Measurements from ENCODE around the gene SH3GLB2.

The SH3GLB2 gene

GRCh38 chr9:129028192-129028966, at the start of gene SH3GLB2:
Gene SH3GLB2, minus strand, starts transcription at chr9:129028331. Its CDS starts 177 bp downstream, at chr9:129028154.
- DNase-seq (ENCODE audit: insufficient read length, low spot score) (peak; percentile 99), FAIRE-seq (peak; percentile 56)

DNA sequence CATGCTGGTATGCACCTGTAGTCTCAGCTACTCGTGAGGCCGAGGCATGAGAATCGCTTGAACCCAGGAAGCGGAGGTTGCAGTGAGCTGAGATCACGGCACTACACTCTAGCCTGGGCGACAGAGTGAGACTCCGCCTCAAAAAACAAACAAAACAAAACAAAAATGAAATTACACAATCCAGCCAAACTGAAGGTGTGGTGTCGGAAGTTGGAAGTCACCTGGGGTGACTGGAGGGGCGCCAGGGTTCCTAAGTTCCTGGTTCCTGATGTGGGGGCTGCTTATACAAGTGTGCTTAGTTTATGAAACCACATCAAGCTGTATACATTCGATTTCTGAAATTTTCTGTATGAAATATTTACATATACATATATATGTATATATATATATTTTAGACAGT, 49.1 kb upstream of the SH3GLB2 start:
- no peak for FAIRE-seq
- no peak for DNase-seq (ENCODE audit: insufficient read length, low spot score)

GRCh38 chr9:129076640-129077037, 48.5 kb upstream of the SH3GLB2 start:
- FAIRE-seq (no peak), DNase-seq (ENCODE audit: insufficient read length, low spot score) (no peak)

DNA sequence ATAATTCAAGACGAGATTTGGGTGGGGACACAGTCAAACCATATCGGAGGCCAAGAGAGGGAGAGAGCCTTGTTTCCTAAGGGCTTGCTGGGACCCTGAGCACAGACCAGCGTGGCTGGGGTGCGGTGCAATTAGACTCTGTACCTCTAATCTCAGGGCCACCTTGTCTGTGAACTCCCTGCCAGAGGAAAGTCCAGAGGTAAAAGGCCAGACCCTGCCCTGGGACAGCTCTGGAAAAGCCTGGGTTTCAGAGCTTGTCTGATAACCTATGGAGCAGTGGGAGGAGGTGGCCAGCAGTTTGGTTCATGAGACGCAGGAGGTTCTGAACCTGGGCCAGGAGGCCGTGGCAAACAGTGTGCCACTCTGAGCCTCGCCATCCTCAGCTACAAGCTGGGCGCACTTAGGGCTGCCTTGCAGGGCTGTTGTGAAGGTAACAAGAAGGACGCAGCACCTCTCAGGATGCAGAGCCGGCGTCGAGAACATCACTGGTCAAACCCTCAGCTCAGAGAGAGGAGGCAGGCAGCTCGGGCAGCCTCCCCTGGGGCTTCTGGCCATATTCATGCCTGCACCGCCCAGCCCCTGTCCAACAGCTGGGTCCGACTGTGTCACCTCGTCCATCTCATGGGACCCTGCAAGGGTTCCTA, 48.0 kb upstream of the SH3GLB2 start:
- DNase-seq (ENCODE audit: insufficient read length, low spot score) (no peak), FAIRE-seq (no peak)

- FAIRE-seq (no peak), DNase-seq (ENCODE audit: insufficient read length, low spot score) (no peak)
Measured at GRCh38 chr9:129074106-129074505, 46.0 kb upstream of the SH3GLB2 start.

DNA sequence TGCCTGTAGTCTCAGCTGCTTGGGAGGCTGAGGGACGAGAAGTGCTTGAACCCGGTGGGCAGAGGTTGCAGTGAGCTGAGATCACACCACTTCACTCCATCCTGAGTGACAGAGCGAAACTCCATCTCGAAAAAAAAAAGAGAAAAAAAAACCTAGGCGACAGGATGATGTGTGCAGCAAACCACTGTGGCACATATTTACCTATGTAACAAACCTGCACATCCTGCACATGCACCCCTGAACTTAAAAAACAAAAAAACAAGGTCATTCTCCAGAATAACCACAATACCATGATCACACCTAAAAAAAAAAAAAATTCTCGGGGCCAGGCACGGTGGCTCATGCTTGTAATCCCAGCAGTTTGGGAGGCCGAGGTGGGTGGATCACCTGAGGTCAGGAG, 45.3 kb upstream of the SH3GLB2 start:
- FAIRE-seq: no peak
- DNase-seq (ENCODE audit: insufficient read length, low spot score): no peak

- DNase-seq (ENCODE audit: insufficient read length, low spot score) (no peak), FAIRE-seq (no peak)
Measured at GRCh38 chr9:129072171-129072570, 44.0 kb upstream of the SH3GLB2 start.

DNA sequence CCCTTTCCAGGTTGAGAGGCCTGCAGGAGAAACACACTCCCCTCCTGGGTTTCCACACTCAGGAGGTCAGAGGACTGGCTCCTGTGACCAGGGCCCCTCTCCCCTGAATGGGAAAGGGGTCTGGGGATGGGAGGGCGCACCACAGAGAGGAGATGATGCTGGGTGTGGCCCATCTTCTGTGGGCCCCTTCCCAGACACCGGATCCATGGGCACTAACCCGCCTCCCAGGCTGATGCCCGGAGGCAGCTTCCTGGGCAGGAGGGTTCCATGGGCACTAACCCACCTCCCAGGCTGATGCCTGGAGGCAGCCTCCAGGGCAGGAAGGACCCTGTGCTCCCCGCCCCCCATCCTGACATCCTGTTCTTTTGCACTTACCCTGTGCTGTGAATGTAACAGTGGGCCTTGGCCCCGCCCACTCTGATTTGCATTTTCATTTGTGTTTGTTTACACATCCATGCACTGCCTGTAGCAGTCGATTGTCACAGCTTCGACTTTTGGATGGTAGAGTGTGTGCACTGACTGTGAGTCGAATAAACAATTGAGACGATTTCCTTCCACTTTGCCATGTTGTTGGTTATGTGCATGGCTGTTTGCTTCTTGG, 43.5 kb upstream of the SH3GLB2 start:
- FAIRE-seq: no peak
- no peak for DNase-seq (ENCODE audit: insufficient read length, low spot score)

DNA sequence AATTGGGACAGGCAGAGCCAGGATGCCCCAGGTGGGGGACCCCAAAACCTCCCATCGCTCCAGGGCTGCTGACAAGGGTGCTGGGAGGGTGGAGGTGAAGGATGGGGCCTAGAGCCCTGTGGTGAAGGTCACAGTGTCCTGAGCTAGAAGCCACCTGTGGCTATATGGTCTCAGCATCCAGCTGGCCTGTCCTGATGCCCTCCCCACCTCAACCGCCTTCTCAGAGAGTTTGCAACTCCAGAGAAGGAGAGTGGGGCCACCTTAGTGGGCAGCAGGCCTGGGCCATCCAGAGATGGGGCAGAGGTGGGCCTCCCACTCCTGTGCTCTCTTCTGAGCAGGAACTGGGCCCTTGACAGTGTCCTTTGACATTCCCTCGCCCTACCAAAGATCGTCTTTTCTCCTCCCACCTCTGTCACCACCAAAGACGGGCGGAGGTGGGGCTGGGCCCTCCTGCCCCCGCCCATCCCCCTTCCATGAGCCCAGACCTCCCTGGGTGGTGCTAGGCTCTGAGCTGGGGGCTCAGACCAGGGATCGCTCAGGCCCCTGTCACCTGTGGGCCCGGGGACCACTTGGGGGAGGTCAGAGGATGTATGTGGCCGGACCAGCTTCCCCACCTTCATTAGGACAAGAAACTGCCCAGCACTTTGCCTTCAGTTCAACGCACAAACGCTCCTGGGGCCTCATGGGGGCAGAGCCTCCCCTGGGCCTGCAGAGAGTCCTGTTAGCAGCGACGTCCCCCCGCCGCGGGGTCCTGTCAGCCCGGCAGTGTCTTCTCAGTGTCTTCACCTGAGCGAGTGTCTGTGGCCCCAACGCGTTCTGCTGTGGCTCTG, 42.8 kb upstream of the SH3GLB2 start:
- FAIRE-seq: no peak
- DNase-seq (ENCODE audit: insufficient read length, low spot score): no peak

DNA sequence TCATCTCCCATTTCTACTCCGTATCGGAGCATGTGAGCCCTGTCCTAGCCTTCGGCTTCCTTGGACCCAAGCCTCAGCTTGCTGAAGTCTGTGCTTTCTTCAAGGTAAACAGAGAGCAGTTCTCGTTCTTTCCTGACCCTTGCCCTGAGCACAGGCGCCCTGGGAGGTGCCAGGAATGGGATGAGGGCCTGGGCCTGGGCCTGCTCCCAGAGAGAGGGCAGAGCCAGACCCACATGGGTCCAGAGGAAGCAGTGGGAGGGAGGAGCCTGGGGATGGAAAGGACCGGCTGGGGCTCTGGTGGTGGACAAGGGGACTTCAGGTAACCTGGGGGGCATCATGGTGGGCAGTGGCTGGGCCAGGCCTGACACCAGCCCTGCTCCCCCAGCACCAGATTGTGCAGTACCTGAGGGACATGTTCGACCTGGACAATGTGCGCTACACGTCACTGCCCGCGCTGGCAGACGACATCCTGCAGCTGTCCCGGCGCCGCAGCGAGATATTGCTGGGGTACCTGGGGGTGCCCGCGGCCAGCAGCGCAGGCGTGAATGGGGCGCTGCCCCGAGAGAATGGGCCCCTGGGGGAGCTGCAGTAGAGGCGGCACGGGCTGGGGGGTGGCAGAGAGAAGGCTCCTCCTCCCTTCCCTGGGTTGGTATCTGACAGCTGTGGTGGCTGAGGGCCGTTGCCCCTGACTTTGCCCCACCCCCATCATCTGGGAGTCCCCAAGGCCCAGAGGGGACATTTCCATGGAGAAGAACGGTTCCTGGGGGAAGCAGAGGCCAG, 41.9 kb upstream of the SH3GLB2 start:
- no peak for DNase-seq (ENCODE audit: insufficient read length, low spot score)

DNA sequence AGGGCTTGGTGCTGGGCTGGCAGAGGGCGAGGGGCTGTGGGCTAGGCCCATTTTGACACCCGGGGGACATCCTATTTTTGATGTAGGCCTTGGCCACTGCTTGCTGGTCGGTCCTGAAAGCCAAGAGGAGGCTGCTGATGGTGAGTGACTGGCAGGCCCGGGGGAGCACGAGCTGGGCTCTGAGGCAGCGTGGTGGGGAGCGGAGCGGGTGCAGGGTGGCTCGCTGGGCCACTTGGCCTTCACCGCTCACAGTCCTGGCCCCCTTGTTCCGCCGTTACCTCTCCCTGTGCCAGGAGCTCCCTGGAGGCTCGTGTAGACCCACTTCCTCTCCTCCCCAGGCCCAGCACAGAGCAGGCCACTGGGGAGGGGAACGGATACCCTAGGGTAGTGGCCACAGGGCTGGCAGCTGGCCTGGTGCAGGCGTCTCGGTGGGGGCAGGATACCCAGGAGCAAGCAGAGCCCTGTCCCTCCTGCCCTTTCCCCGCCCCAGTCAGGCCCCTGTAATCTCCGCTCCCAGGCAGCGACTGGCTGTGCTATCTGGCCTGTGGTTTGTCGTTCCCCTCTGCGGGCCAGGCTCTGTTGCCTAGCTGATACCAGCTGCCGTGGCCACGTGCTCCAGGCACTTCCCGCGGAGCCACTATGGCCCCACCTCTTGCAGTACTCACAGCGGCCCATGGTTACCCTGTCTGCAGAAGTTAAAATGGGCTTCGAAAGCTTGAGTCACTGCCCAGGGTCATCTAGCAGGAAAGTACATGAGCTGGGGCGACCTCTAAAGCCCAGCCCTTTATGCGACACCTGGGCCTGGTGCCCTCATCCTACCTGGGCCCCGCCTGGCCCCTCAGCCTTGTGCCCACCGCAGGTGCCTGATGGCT, 41.1 kb upstream of the SH3GLB2 start:
- DNase-seq (ENCODE audit: insufficient read length, low spot score): peak; percentile 53
- no peak for FAIRE-seq

More for the DNA sequence above, 41.9 kb upstream of the SH3GLB2 start:
- FAIRE-seq: no peak

GRCh38 chr9:129068110-129068509, 40.0 kb upstream of the SH3GLB2 start:
- DNase-seq (ENCODE audit: insufficient read length, low spot score) (no peak), FAIRE-seq (no peak)

DNA sequence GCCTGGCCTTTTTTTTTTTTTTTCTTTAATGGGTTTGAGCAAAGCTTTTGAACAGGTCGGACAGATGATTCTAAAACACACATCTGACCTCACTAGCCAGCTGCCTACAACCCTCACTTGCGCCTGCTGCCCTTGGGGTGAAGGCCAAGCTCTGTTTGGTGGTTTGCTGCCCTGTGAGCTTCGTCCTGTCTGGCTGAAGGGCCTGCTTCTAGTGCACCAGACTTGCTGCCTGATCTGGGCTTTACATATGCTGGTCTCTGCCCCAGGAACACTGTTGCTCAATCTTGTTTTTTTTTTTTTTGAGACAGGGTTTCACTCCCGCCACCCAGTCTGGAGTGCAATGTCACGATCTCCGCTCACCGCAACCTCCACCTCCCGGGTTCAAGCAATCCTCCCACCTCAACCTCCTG, 36.4 kb upstream of the SH3GLB2 start:
- FAIRE-seq (no peak), DNase-seq (ENCODE audit: insufficient read length, low spot score) (no peak)

- DNase-seq (ENCODE audit: insufficient read length, low spot score) (no peak), FAIRE-seq (no peak)
Measured at GRCh38 chr9:129063061-129063460, 34.9 kb upstream of the SH3GLB2 start.

DNA sequence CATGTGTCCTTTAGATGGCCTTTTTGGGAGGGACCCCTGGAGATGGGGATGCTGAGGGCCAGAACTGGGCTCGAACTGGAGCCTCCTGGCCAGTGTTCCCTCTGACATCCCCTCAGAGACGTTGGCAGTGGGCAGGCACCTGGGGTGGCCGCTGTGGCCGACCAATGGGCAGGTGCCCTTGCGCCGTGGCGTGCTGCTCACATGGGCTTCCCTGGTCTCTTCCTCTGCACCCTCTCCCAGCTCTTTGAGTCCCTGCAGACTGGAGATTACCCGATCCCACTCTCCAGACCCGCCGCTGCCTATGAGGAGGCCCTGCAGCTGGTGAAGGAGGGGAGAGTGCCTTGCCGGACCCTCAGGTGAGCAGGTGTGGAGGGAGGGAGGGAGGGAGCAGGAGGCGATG, 32.9 kb upstream of the SH3GLB2 start:
- DNase-seq (ENCODE audit: insufficient read length, low spot score): no peak
- no peak for FAIRE-seq

GRCh38 chr9:129059796-129060785, 32.0 kb upstream of the SH3GLB2 start:
- DNase-seq (ENCODE audit: insufficient read length, low spot score) (no peak), FAIRE-seq (no peak)

GRCh38 chr9:129058965-129059795, 31.0 kb upstream of the SH3GLB2 start:
- FAIRE-seq (no peak), DNase-seq (ENCODE audit: insufficient read length, low spot score) (no peak)
